ENCODE data around the gene U2SURP.
"Not testable (repeated sequence)": the region's sequence is repeated elsewhere in the genome, so short reads cannot be mapped to it uniquely, and the experiment has no call there.

Gene U2SURP

GRCh38 chr3:143071776-143072175 lies 70.4 kb downstream of the U2SURP start:
- DNase-seq (ENCODE audit: low read depth): no peak

GRCh38 chr3:143072298-143073020 lies 71.1 kb downstream of the U2SURP start:
- not testable (repeated sequence) for DNase-seq (ENCODE audit: low read depth)

GRCh38 chr3:143073541-143073940 lies 72.2 kb downstream of the U2SURP start:
- not testable (repeated sequence) for DNase-seq (ENCODE audit: low read depth)

GRCh38 chr3:143073983-143074382 lies 72.6 kb downstream of the U2SURP start:
- DNase-seq (ENCODE audit: low read depth): not testable (repeated sequence)

GRCh38 chr3:143078883-143079282 lies 77.5 kb downstream of the U2SURP start:
- DNase-seq (ENCODE audit: low read depth): no peak

- no peak for DNase-seq (ENCODE audit: low read depth)
These were observed 78.8 kb downstream of the U2SURP start for GRCh38 chr3:143080196-143080595.

GRCh38 chr3:143081365-143081764 lies 80.0 kb downstream of the U2SURP start:
- no peak for DNase-seq (ENCODE audit: low read depth)

- no peak for DNase-seq (ENCODE audit: low read depth)
These were observed 80.7 kb downstream of the U2SURP start for GRCh38 chr3:143081844-143082778.

- DNase-seq (ENCODE audit: low read depth): no peak
These were observed 82.4 kb downstream of the U2SURP start for GRCh38 chr3:143083781-143084180.

GRCh38 chr3:143084856-143085731 lies 83.7 kb downstream of the U2SURP start:
- no peak for DNase-seq (ENCODE audit: low read depth)

- DNase-seq (ENCODE audit: low read depth): no peak
These were observed 87.5 kb downstream of the U2SURP start for GRCh38 chr3:143088835-143089234.

GRCh38 chr3:143089965-143090364 lies 88.6 kb downstream of the U2SURP start:
- no peak for DNase-seq (ENCODE audit: low read depth)

GRCh38 chr3:143090486-143090885 lies 89.1 kb downstream of the U2SURP start:
- DNase-seq (ENCODE audit: low read depth): no peak

- no peak for DNase-seq (ENCODE audit: low read depth)
These were observed 89.8 kb downstream of the U2SURP start for GRCh38 chr3:143090976-143091837.

- no peak for DNase-seq (ENCODE audit: low read depth)
These were observed 90.8 kb downstream of the U2SURP start for GRCh38 chr3:143092191-143092590.

GRCh38 chr3:143095813-143096212 lies 94.4 kb downstream of the U2SURP start:
- no peak for DNase-seq (ENCODE audit: low read depth)

- DNase-seq (ENCODE audit: low read depth): no peak
These were observed 96.8 kb downstream of the U2SURP start for GRCh38 chr3:143098032-143098764.

- DNase-seq (ENCODE audit: low read depth): no peak
These were observed 97.8 kb downstream of the U2SURP start for GRCh38 chr3:143099210-143099609.

GRCh38 chr3:143099690-143100089 lies 98.3 kb downstream of the U2SURP start:
- no peak for DNase-seq (ENCODE audit: low read depth)

GRCh38 chr3:143100451-143100850 lies 99.1 kb downstream of the U2SURP start:
- no peak for DNase-seq (ENCODE audit: low read depth)

Measured in activated T-cell treated with anti-CD3 and anti-CD28 coated beads for 1 hour (primary cell).